ENCODE measurements around the gene DCLK1. TPM values are rescaled to one million over a fixed set of nuclear protein-coding genes. Genes with fewer than 3 reads are reported as not detected.

Gene DCLK1
- total RNA-seq, 2 donors from 2014 or later = 2.6 to 8.6 TPM

DNA sequence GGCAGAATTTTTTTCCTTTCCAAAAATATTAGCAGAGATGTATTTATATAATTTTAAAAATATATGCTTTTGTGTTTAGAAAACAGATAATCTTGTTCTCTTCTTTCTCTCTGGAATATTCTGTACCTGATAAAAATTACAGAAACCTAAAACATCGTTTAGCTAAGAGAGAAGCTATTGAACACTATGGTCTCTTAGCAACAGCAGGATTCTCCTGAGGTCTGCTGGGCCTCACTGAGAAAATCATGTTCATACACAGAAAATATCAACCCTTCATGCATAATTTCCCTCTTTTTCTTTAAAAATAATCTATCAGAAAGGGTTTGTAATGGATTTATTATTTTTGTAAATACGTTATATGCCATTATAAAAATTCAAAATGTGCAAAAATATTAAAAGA is 242.2 kb downstream of the DCLK1 start:
- Histone ChIP-seq H3K36me3 (replicated peaks in 1 of 2; ENCODE audit: insufficient read depth in 1 of 2, low read depth in 2 of 2) (no peaks in the 10 kb centered on the region), H3K27me3 (no peaks in the 10 kb centered on the region), H3K4me1 (no peaks in the 10 kb centered on the region), H3K4me3 (no peak overlapping the region), H3K9me3 (no peaks in the 10 kb centered on the region), H3K27ac (no peak overlapping the region)
- no peak for ATAC-seq
- WGBS, 2 donors = 37 to 40% methylated on average over 2 of the region's 2 CpGs
- no peak for TF ChIP-seq POLR2A (IDR thresholded peaks at IDR 0.05)
- TF ChIP-seq, protein P1, sequence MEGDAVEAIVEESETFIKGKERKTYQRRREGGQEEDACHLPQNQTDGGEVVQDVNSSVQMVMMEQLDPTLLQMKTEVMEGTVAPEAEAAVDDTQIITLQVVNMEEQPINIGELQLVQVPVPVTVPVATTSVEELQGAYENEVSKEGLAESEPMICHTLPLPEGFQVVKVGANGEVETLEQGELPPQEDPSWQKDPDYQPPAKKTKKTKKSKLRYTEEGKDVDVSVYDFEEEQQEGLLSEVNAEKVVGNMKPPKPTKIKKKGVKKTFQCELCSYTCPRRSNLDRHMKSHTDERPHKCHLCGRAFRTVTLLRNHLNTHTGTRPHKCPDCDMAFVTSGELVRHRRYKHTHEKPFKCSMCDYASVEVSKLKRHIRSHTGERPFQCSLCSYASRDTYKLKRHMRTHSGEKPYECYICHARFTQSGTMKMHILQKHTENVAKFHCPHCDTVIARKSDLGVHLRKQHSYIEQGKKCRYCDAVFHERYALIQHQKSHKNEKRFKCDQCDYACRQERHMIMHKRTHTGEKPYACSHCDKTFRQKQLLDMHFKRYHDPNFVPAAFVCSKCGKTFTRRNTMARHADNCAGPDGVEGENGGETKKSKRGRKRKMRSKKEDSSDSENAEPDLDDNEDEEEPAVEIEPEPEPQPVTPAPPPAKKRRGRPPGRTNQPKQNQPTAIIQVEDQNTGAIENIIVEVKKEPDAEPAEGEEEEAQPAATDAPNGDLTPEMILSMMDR (IDR thresholded peaks at IDR 0.05) = no peak
- DNase-seq = no peak
- intact Hi-C loops (cut with DNase I) = no loop called here

DNA sequence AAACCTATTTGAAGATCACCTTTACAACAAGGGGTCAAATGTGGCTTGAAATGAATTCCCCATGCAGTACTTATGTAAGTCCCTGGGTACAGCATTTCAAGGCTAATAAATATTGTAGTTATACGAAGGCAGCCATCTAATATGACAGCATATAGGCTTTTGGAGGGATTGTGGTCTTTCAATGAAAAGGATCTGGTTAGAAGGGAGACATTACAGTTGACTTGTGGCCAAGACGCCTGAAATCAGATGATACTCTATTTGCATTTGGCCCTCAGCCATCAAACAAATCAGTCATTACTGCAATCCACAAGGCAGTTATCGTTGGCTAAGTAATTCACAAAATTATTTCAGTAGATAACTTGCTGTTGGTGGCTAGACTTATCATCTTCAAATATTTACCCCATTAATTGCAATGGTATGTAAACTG is 242.7 kb downstream of the DCLK1 start:
- no peaks in the 10 kb centered on the region for H3K4me1 ChIP-seq
- no peak overlapping the region for H3K27ac ChIP-seq
- DNase-seq (peak in 1 of 4 donors; percentile 10), ATAC-seq (no peak)
- no peaks in the 10 kb centered on the region for H3K9me3 ChIP-seq
- H3K36me3 ChIP-seq (replicated peaks in 1 of 2; ENCODE audit: insufficient read depth in 1 of 2, low read depth in 2 of 2) = no peaks in the 10 kb centered on the region
- intact Hi-C loops (cut with DNase I) = no loop called here
- TF ChIP-seq POLR2A (IDR thresholded peaks at IDR 0.05) = no peak
- TF ChIP-seq, protein P1 (IDR thresholded peaks at IDR 0.05) = no peak
- WGBS, 2 donors = 10 to 13% methylated on average over 3 of the region's 3 CpGs
- H3K4me3 ChIP-seq = no peak overlapping the region
- no peaks in the 10 kb centered on the region for H3K27me3 ChIP-seq

DNA sequence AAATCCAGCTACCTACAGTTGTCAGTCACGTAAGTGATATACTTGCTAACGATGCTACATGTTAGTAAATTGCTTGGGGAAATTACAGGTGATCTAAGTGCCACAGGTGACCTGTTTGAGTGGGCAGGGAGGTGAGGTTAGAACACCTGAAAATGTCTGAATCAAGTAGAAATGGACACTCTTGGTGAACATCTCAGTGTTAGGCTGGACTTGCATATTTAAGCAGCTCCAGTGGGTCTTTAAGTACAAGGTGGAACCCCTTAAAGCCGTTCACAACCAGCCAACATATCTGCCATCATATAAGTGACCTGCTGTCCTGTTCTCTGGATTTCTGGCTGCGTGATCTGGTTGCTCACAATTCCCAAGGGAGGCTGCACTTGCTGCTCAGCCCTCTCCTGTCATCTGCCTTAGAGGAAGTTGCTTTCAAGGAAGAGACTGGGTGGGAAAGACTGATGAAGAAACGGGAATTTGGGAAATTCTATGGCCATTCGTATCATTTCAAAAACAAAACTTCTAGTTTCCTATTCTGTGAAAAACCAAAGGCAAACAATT is 244.0 kb downstream of the DCLK1 start:
- H3K9me3 ChIP-seq = no peaks in the 10 kb centered on the region
- no peaks in the 10 kb centered on the region for H3K36me3 ChIP-seq (replicated peaks in 1 of 2; ENCODE audit: insufficient read depth in 1 of 2, low read depth in 2 of 2)
- DNase-seq (no peak), ATAC-seq (no peak)
- intact Hi-C loops (cut with DNase I) = no loop called here
- no peak for TF ChIP-seq POLR2A (IDR thresholded peaks at IDR 0.05)
- TF ChIP-seq, protein P1 (IDR thresholded peaks at IDR 0.05) = no peak
- no peak overlapping the region for H3K27ac ChIP-seq
- 53 to 58% methylated on average over 6 of the region's 6 CpGs for WGBS, 2 donors
- no peaks in the 10 kb centered on the region for H3K27me3 ChIP-seq
- no peaks in the 10 kb centered on the region for H3K4me1 ChIP-seq
- no peak overlapping the region for H3K4me3 ChIP-seq

GRCh38 chr13:35886332-35887114 is 244.7 kb downstream of the DCLK1 start:
- H3K27me3 ChIP-seq = no peaks in the 10 kb centered on the region
- ATAC-seq = no peak
- DNase-seq = no peak
- 52 to 59% methylated on average over 9 of the region's 9 CpGs for WGBS, 2 donors
- no peaks in the 10 kb centered on the region for H3K9me3 ChIP-seq
- no peak overlapping the region for H3K4me3 ChIP-seq
- intact Hi-C loops (cut with DNase I) = no loop called here
- no peak overlapping the region for H3K27ac ChIP-seq
- TF ChIP-seq POLR2A (IDR thresholded peaks at IDR 0.05) = no peak
- TF ChIP-seq, protein P1 (IDR thresholded peaks at IDR 0.05) = no peak
- no peaks in the 10 kb centered on the region for H3K4me1 ChIP-seq
- H3K36me3 ChIP-seq (replicated peaks in 1 of 2; ENCODE audit: insufficient read depth in 1 of 2, low read depth in 2 of 2) = no peaks in the 10 kb centered on the region

All from body of pancreas (tissue), 4 donors.